ENCODE results near the gene CHP1. TPM values are rescaled to one million over a fixed set of nuclear protein-coding genes. Genes with fewer than 3 reads are reported as not detected.
"Not testable (repeated sequence)": the region's sequence is repeated elsewhere in the genome, so short reads cannot be mapped to it uniquely, and the experiment has no call there.

Gene CHP1
- total RNA-seq, 1 donor from 2014 or later = 89.3 TPM

DNA sequence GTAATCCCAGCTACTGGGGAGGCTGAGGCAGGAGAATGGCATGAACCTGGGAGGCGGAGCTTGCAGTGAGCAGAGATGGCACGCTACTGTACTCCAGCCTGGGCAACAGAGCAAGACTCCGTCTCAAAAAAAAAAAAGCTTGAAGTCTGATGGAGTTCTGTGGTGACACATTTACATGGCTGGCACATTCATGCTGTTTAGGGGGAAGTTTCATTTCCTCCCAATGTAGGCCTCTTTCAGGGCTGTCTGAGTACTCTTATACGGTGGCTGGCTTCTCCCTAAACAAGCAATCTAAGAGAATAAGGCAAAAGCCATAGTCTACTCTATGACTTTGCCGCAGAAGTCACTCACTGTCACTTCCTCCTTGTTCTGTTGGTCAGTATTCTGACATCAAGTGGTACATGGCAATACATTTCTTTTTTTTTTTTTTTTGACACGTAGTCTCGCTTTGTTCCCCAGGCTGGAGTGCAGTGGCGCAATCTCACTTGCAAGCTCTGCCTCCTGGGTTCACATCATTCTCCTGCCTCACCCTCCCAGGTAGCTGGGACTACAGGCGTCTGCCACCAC is 60.1 kb downstream of the CHP1 start:
- no peaks in the 10 kb centered on the region for H3K9me3 Mint-ChIP-seq (ENCODE audit: low read depth)
- no peak for DNase-seq (ENCODE audit: low spot score, unreplicated experiment)
- peaks cover 18% of the 10 kb centered on the region for H3K36me3 Mint-ChIP-seq (ENCODE audit: insufficient read depth)
- H3K4me3 Mint-ChIP-seq (ENCODE audit: low read depth) = no peak overlapping the region
- H3K27me3 Mint-ChIP-seq = no peaks in the 10 kb centered on the region
- no peak for TF ChIP-seq CTCF (IDR thresholded peaks at IDR 0.05; ENCODE audit: unreplicated experiment)
- H3K27ac Mint-ChIP-seq = no peak overlapping the region
- H3K4me1 Mint-ChIP-seq (ENCODE audit: low read depth) = peaks cover 3% of the 10 kb centered on the region

DNA sequence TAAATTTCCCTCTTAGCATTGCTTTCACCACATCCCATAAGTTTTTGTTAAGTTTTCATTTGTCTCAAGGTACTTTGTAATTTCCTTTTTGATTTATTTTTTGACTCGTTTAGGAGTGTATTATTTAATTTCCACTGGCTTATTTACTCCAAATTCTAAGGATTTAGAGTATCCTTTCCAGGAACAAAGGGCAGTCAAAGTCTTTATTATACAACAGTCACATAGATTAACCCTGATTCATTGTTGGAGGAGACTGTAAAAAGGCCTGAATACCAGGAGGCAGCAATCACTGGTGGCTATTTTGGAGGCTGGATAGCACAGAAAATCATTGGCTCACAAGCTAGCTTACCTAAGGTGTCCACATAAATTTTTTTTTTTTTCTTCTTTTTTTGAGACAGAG is 61.5 kb downstream of the CHP1 start:
- H3K27ac Mint-ChIP-seq = peak overlapping the region; percentile 37
- H3K36me3 Mint-ChIP-seq (ENCODE audit: insufficient read depth) = peaks cover 11% of the 10 kb centered on the region
- no peak for DNase-seq (ENCODE audit: low spot score, unreplicated experiment)
- peaks cover 2% of the 10 kb centered on the region for H3K4me1 Mint-ChIP-seq (ENCODE audit: low read depth)
- H3K27me3 Mint-ChIP-seq = no peaks in the 10 kb centered on the region
- H3K4me3 Mint-ChIP-seq (ENCODE audit: low read depth) = no peak overlapping the region
- no peaks in the 10 kb centered on the region for H3K9me3 Mint-ChIP-seq (ENCODE audit: low read depth)
- no peak for TF ChIP-seq CTCF (IDR thresholded peaks at IDR 0.05; ENCODE audit: unreplicated experiment)

DNA sequence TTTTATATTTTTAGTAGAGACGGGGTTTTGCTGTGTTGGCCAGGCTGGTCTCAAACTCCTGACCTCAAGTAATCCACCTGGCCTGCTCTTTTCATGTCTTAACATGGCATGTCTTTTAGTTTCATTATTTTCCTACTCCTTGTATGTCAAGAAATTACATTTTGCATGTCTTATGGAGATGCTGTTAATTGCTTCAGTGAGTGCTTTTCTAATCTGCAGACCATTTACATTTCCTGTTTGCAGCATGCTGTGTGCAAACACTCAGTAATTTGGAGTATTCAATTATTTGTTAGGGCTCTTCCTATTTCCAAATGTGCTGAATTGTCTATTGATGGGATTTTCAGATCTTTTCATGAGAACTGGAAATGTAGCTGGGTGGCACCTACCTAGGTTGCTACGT is 70.1 kb downstream of the CHP1 start:
- H3K27me3 Mint-ChIP-seq = not testable (repeated sequence)
- H3K4me1 Mint-ChIP-seq (ENCODE audit: low read depth) = peaks cover 10% of the 10 kb centered on the region

GRCh38 chr15:41301587-41301986 is 70.5 kb downstream of the CHP1 start:
- TF ChIP-seq CTCF (IDR thresholded peaks at IDR 0.05; ENCODE audit: unreplicated experiment) = no peak
- H3K4me1 Mint-ChIP-seq (ENCODE audit: low read depth) = peaks cover 10% of the 10 kb centered on the region
- H3K27ac Mint-ChIP-seq = no peak overlapping the region
- H3K36me3 Mint-ChIP-seq (ENCODE audit: insufficient read depth) = peaks cover 17% of the 10 kb centered on the region
- DNase-seq (ENCODE audit: low spot score, unreplicated experiment) = no peak
- H3K4me3 Mint-ChIP-seq (ENCODE audit: low read depth) = no peak overlapping the region
- H3K27me3 Mint-ChIP-seq = no peaks in the 10 kb centered on the region
- no peaks in the 10 kb centered on the region for H3K9me3 Mint-ChIP-seq (ENCODE audit: low read depth)

More for the DNA sequence above, 70.1 kb downstream of the CHP1 start:
- not testable (repeated sequence) for H3K4me3 Mint-ChIP-seq (ENCODE audit: low read depth); H3K9me3 Mint-ChIP-seq (ENCODE audit: low read depth); H3K27ac Mint-ChIP-seq; DNase-seq (ENCODE audit: low spot score, unreplicated experiment)
- H3K36me3 Mint-ChIP-seq (ENCODE audit: insufficient read depth) = peaks cover 17% of the 10 kb centered on the region

- peak overlapping the region; percentile 69 for H3K27ac Mint-ChIP-seq
Observed at GRCh38 chr15:41304149-41304770, 73.2 kb downstream of the CHP1 start.

More at GRCh38 chr15:41304149-41304770, 73.2 kb downstream of the CHP1 start:
- Mint-ChIP-seq H3K36me3 (ENCODE audit: insufficient read depth) (peaks cover 11% of the 10 kb centered on the region), H3K4me3 (ENCODE audit: low read depth) (no peak overlapping the region), H3K9me3 (ENCODE audit: low read depth) (no peaks in the 10 kb centered on the region), H3K27me3 (no peaks in the 10 kb centered on the region), H3K4me1 (ENCODE audit: low read depth) (peaks cover 10% of the 10 kb centered on the region)
- no peak for TF ChIP-seq CTCF (IDR thresholded peaks at IDR 0.05; ENCODE audit: unreplicated experiment)
- no peak for DNase-seq (ENCODE audit: low spot score, unreplicated experiment)

All from progenitor cell of endocrine pancreas (in vitro differentiated cells).